Prostate gland (tissue), 2 donors: ENCODE data around the gene YY1AP1.

ENCODE experiments used
- POLR2A ChIP-seq: fragments of 450-650 bp; IDR thresholded peaks from one replicate; pipeline ENCODE4 v1.6.1; 2016; ENCODE audit warnings: antibody characterized with exemption, mild to moderate bottlenecking
- POLR2AphosphoS5 ChIP-seq: sonication (generic); formaldehyde crosslinking; IDR thresholded peaks from one replicate; pipeline ENCODE4 v1.6.1; 2017; ENCODE audit warnings: antibody characterized with exemption
- TF ChIP-seq, protein P1 (sequence below), 4 experiments: fragments of 200-600 bp in 2 of 4; fragments of 450-650 bp in 2 of 4; sonication (generic) in 2 of 4; IDR thresholded peaks; 1 replicate in 3 of 4; 2 replicates in 1 of 4; pipeline ENCODE4 v1.5.1; 2016 to 2019; ENCODE audit warnings: antibody characterized with exemption in 4 of 4, mild to moderate bottlenecking in 2 of 4, moderate library complexity in 2 of 4

DNA sequence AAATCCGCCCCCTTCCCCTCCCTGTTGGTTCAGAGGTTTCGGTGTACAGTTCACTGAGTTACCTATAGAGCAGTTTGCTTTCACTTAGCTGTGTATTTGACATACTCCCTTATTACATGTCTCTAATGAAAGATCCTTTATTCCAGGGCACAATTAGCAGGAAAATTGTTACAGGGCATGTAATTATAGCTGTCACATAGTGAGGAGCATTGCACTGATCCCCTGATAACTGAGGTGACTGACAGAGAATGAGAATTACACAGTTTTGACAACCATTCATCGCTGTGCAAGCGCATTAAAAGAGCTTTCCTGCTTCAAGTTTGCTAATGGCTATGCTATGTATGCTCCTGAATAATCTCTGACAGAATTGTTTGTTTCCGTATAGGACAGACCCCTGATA, 27.2 kb upstream of the YY1AP1 start:
- TF ChIP-seq, protein P1, sequence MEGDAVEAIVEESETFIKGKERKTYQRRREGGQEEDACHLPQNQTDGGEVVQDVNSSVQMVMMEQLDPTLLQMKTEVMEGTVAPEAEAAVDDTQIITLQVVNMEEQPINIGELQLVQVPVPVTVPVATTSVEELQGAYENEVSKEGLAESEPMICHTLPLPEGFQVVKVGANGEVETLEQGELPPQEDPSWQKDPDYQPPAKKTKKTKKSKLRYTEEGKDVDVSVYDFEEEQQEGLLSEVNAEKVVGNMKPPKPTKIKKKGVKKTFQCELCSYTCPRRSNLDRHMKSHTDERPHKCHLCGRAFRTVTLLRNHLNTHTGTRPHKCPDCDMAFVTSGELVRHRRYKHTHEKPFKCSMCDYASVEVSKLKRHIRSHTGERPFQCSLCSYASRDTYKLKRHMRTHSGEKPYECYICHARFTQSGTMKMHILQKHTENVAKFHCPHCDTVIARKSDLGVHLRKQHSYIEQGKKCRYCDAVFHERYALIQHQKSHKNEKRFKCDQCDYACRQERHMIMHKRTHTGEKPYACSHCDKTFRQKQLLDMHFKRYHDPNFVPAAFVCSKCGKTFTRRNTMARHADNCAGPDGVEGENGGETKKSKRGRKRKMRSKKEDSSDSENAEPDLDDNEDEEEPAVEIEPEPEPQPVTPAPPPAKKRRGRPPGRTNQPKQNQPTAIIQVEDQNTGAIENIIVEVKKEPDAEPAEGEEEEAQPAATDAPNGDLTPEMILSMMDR (IDR thresholded peaks at IDR 0.05) = no peak
- TF ChIP-seq POLR2A = no peak
- TF ChIP-seq POLR2AphosphoS5 = no peak
